WERI-Rb-1 (cell line): ENCODE data around the gene ENPEP.
"Not testable (repeated sequence)": the region's sequence is repeated elsewhere in the genome, so short reads cannot be mapped to it uniquely, and the experiment has no call there.

Experiments used
- DNase-seq: peaks from one replicate; pipeline ENCODE4 v3.0.0-alpha.2; 2020
- H3K27ac ChIP-seq: fragments of 250-450 bp; sonication (Bioruptor Pico); 2 replicates; pipeline ENCODE4 v1.5.1; 2020; ENCODE audit warnings: mild to moderate bottlenecking, moderate library complexity
- H3K27me3 ChIP-seq: fragments of 250-450 bp; sonication (Bioruptor Pico); 2 replicates; pipeline ENCODE4 v1.5.1; 2021; ENCODE audit warnings: mild to moderate bottlenecking, low read depth, moderate library complexity; ENCODE audit not compliant: insufficient read depth, severe bottlenecking
- H3K36me3 ChIP-seq: fragments of 250-450 bp; sonication (Bioruptor Pico); 2 replicates; pipeline ENCODE4 v1.5.1; 2020; ENCODE audit warnings: mild to moderate bottlenecking, moderate library complexity
- H3K4me3 ChIP-seq: 2 replicates; pipeline ENCODE4 v1.5.1; 2011; ENCODE audit warnings: low read depth, mild to moderate bottlenecking, control low read depth, low read length
- H3K9me3 ChIP-seq: fragments of 250-450 bp; sonication (Bioruptor Pico); 2 replicates; pipeline ENCODE4 v1.5.1; 2021; ENCODE audit warnings: mild to moderate bottlenecking, moderate library complexity; ENCODE audit not compliant: severe bottlenecking
- TF ChIP-seq, protein P1 (sequence below): IDR thresholded peaks from 2 replicates; pipeline ENCODE4 v1.5.1; 2011; ENCODE audit warnings: low read depth, mild to moderate bottlenecking, control low read depth, inconsistent platforms, low read length

The ENPEP gene

DNA sequence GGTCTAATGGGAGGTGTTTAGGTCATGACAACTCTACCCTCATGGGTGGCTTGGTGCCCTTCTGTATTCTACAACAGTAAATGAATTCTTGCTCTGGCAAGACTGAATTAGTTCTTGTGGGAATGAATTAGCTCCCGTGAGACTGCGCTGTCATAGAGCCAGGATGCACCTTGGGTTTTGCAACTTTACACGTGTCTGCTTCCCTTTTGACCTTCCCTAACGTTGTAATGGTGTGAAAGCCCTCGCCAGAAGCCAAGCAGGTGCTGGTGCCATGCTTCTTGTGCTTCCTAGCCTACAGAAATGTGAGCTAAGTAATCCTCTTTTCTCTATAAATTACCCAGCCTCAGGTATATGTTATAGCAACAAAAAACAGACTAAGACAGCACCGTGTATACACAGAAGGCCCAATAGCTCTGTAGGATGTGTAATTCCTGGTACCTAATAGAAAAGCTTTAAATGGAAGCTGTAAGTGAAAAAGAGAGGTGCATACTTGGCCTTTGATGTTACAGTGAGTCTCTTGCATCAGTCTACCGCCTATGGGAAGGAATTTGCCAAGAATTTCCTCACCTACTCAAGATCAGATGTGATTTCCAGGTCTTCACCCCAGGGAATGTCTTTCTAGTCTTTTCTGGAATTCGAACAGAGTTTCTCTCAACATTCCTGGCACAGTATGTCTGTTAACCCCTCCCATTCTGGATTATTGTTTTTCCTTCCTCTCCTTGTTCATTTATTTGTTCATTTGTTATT lies 3.2 kb upstream of the ENPEP start:
- Histone ChIP-seq H3K27ac (no peak overlapping the region), H3K27me3 (no peaks in the 10 kb centered on the region), H3K36me3 (no peaks in the 10 kb centered on the region), H3K4me3 (no peak overlapping the region), H3K9me3 (peaks cover 2% of the 10 kb centered on the region)
- TF ChIP-seq, protein P1, sequence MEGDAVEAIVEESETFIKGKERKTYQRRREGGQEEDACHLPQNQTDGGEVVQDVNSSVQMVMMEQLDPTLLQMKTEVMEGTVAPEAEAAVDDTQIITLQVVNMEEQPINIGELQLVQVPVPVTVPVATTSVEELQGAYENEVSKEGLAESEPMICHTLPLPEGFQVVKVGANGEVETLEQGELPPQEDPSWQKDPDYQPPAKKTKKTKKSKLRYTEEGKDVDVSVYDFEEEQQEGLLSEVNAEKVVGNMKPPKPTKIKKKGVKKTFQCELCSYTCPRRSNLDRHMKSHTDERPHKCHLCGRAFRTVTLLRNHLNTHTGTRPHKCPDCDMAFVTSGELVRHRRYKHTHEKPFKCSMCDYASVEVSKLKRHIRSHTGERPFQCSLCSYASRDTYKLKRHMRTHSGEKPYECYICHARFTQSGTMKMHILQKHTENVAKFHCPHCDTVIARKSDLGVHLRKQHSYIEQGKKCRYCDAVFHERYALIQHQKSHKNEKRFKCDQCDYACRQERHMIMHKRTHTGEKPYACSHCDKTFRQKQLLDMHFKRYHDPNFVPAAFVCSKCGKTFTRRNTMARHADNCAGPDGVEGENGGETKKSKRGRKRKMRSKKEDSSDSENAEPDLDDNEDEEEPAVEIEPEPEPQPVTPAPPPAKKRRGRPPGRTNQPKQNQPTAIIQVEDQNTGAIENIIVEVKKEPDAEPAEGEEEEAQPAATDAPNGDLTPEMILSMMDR = no peak
- no peak for DNase-seq

DNA sequence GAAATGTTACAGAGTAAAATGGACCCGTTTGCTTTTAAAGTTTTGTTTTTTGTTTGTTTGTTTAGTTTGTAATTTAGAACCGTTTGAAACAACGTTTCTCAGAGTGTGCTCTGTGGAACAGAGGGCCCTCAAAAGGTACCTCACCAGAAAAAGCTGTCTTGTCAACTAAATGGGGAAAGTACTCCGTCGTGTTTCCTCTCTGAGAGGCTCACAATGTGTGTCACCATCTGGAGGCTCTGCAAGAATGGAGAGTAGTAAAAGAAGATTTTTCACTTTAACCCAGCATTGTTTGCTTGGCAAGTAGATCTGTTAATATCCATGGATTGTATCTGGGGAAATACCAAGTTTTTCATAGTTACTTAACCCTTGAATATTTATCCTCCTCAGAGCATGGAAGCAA lies 1.5 kb upstream of the ENPEP start:
- no peak for DNase-seq
- H3K36me3 ChIP-seq = no peaks in the 10 kb centered on the region
- no peak overlapping the region for H3K4me3 ChIP-seq
- no peak overlapping the region for H3K27ac ChIP-seq
- no peaks in the 10 kb centered on the region for H3K27me3 ChIP-seq
- TF ChIP-seq, protein P1 = no peak
- no peaks in the 10 kb centered on the region for H3K9me3 ChIP-seq

DNA sequence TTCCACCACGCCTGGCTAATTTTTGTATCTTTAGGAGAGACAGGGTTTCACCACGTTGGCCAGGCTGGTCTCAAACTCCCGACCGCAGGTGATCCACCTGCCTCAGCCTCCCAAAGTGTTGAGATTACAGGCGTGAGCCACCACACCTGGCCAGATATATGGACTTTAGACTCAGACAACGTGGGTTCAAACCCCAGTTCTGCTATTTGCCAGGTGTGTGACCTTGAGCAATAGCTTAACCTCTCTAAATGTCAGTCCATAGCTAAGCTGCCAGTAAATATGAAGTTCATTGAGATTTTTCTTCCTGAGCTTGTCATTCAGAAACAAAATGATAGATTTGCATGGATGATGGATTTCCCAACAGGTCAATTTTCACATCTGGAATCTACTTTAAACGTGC lies 875 bp upstream of the ENPEP start:
- not testable (repeated sequence) for DNase-seq, H3K9me3 ChIP-seq, H3K27me3 ChIP-seq, H3K36me3 ChIP-seq, H3K4me3 ChIP-seq, H3K27ac ChIP-seq

- Histone ChIP-seq H3K36me3 (no peaks in the 10 kb centered on the region), H3K27ac (no peak overlapping the region), H3K4me3 (no peak overlapping the region), H3K27me3 (no peaks in the 10 kb centered on the region), H3K9me3 (no peaks in the 10 kb centered on the region)
- DNase-seq = no peak
- TF ChIP-seq, protein P1 = no peak
These were observed 1.9 kb downstream of the ENPEP start for GRCh38 chr4:110477836-110478235.

DNA sequence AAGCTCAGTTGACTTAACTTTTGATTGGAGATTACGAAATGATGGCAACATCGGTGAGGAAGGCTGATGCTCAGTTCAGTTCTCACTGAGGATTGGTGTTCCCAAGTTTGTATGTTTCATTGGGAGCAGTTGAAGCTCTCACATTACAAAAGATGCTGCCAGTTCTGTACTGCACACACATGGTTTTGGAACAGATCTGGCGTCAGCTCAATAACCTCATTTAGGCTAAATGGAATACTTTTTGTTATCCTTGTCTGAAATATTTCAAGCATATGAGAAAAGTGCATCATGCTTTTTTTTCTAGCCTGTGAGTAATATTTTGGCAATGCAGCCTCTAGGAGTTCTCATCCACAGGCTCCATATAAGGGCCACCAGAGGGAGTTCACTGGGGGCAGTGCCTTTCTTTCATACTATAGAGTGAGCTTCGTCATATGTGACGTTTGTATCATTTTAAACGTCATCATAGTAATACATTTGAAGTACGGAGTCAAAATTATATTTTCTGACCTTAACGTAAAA lies 4.1 kb downstream of the ENPEP start:
- no peak for DNase-seq
- H3K9me3 ChIP-seq = no peaks in the 10 kb centered on the region
- H3K36me3 ChIP-seq = no peaks in the 10 kb centered on the region
- H3K27ac ChIP-seq = no peak overlapping the region
- no peak overlapping the region for H3K4me3 ChIP-seq
- H3K27me3 ChIP-seq = no peaks in the 10 kb centered on the region
- TF ChIP-seq, protein P1 = no peak

DNA sequence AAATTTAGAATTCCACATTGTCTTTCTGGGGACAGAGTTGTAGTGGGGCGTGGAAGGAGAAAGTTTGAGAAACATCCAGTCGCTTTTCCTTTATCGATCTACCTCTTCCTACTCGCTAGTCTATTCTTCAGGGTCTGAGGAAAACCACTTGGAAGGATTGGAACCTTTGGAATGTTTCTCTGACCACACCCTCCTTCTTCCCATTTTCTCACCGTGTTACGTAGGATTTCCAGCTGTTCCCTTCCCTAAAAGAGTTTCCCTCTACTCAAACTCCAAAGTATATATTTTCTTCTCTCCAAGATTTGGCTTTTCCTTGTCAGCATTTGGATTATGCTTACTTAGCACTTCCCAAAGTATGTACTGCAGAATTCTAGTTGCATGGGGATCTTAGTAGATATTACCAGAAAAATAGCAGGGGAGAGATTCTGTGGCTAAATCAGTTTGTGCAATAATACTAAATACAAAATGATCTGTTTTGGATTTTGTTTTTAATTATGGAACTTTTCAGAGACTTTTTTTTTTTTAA lies 4.9 kb downstream of the ENPEP start:
- Histone ChIP-seq H3K4me3 (no peak overlapping the region), H3K9me3 (no peaks in the 10 kb centered on the region), H3K36me3 (no peaks in the 10 kb centered on the region), H3K27me3 (no peaks in the 10 kb centered on the region), H3K27ac (no peak overlapping the region)
- TF ChIP-seq, protein P1 = no peak
- no peak for DNase-seq
